Neural progenitor cell (in vitro differentiated cells): ENCODE results near the gene MRGPRG.

ENCODE experiments used
- EZH2 ChIP-seq: fragments of 200-600 bp; sonication (generic); IDR thresholded peaks from 2 replicates; pipeline ENCODE4 v1.6.1; 2017; ENCODE audit warnings: antibody characterized with exemption, mild to moderate bottlenecking, moderate library complexity
- EZH2phosphoT487 ChIP-seq: fragments of 200-600 bp; sonication (generic); IDR thresholded peaks from 2 replicates; pipeline ENCODE4 v1.6.1; 2017; ENCODE audit warnings: antibody characterized with exemption
- TF ChIP-seq, protein P1 (sequence below): fragments of 200-600 bp; sonication (generic); IDR thresholded peaks from 2 replicates; pipeline ENCODE4 v1.5.1; 2017; ENCODE audit warnings: antibody characterized with exemption, mild to moderate bottlenecking

DNA sequence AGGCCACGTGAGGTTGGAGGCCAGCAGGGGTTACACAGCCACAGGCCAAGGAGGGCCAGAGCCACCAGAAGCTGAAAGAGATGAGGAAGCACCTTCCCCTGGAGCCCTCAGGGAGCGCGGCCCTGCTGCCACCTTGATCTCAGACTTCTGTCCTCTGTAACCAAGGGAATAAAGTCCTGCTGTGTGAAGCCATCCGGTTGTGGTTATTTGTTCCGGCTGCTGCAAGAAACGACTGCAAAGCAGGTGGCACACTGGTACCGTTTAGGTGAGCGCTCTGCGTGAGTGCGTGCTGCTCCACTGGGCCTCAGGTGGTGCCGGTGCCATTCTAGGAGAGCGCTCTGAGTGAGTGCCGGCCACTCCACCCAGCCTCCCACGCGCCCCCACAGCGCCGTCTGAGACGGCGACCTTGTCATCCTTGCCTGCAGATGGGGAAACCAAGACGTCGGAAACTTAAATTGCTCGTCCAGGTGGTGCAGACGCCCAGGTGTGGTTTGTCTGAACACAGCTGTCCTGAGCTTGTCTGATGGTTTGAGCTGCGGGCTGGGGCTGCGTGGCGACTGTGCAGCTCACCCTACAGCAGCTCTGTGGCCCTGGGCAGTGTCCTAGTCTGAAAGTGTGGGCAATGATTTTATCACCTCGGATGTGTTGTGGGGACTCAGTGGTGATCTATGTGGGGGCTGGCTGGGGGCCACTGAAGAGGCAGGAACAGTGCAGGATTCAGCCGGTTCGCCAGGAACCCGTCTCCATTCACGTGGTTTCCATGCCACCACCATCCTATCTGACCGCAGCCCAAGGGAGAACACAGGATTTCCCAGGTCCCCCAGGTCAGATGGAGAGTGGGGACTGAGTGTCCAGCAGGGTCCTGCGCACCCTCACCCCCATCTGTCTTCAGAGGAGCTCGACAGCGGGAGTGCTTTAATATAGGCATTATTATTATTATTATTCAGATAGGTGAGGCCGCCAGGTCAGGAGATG is 4.6 kb upstream of the MRGPRG start:
- TF ChIP-seq, protein P1, sequence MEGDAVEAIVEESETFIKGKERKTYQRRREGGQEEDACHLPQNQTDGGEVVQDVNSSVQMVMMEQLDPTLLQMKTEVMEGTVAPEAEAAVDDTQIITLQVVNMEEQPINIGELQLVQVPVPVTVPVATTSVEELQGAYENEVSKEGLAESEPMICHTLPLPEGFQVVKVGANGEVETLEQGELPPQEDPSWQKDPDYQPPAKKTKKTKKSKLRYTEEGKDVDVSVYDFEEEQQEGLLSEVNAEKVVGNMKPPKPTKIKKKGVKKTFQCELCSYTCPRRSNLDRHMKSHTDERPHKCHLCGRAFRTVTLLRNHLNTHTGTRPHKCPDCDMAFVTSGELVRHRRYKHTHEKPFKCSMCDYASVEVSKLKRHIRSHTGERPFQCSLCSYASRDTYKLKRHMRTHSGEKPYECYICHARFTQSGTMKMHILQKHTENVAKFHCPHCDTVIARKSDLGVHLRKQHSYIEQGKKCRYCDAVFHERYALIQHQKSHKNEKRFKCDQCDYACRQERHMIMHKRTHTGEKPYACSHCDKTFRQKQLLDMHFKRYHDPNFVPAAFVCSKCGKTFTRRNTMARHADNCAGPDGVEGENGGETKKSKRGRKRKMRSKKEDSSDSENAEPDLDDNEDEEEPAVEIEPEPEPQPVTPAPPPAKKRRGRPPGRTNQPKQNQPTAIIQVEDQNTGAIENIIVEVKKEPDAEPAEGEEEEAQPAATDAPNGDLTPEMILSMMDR, result no peak
- TF ChIP-seq EZH2, result no peak
- no peak for TF ChIP-seq EZH2phosphoT487
